Measurements from ENCODE around the gene LHCGR.
"Not testable (repeated sequence)": the region's sequence is repeated elsewhere in the genome, so short reads cannot be mapped to it uniquely, and the experiment has no call there.

The LHCGR gene

GRCh38 chr2:48709096-48710034, 46.2 kb downstream of the LHCGR start:
- no peak for DNase-seq (ENCODE audit: low read depth in 2 of 2)

GRCh38 chr2:48707466-48707865, 48.1 kb downstream of the LHCGR start:
- no peak for DNase-seq (ENCODE audit: low read depth in 2 of 2)

GRCh38 chr2:48703621-48704020, 51.9 kb downstream of the LHCGR start:
- DNase-seq (ENCODE audit: low read depth in 2 of 2) = not testable (repeated sequence)

GRCh38 chr2:48699348-48699930, 56.1 kb downstream of the LHCGR start:
- no peak for DNase-seq (ENCODE audit: low read depth in 2 of 2)

GRCh38 chr2:48696881-48697280, 58.6 kb downstream of the LHCGR start:
- no peak for DNase-seq (ENCODE audit: low read depth in 2 of 2)

- no peak for DNase-seq (ENCODE audit: low read depth in 2 of 2)
Observed at GRCh38 chr2:48695991-48696390, 59.5 kb downstream of the LHCGR start.

GRCh38 chr2:48694149-48694548, 61.4 kb downstream of the LHCGR start:
- no peak for DNase-seq (ENCODE audit: low read depth in 2 of 2)

- DNase-seq (ENCODE audit: low read depth in 2 of 2) = no peak
Observed at GRCh38 chr2:48693645-48694044, 61.9 kb downstream of the LHCGR start.

- no peak for DNase-seq (ENCODE audit: low read depth in 2 of 2)
Observed at GRCh38 chr2:48693066-48693465, 62.5 kb downstream of the LHCGR start.

- DNase-seq (ENCODE audit: low read depth in 2 of 2) = no peak
Observed at GRCh38 chr2:48691935-48692691, 63.4 kb downstream of the LHCGR start.

GRCh38 chr2:48685126-48685525, 70.4 kb downstream of the LHCGR start:
- DNase-seq (ENCODE audit: low read depth in 2 of 2) = no peak

GRCh38 chr2:48677450-48677849, 78.1 kb downstream of the LHCGR start:
- no peak for DNase-seq (ENCODE audit: low read depth in 2 of 2)

GRCh38 chr2:48674933-48675332, 80.6 kb downstream of the LHCGR start:
- no peak for DNase-seq (ENCODE audit: low read depth in 2 of 2)

- no peak for DNase-seq (ENCODE audit: low read depth in 2 of 2)
Observed at GRCh38 chr2:48673581-48673980, 81.9 kb downstream of the LHCGR start.

- no peak for DNase-seq (ENCODE audit: low read depth in 2 of 2)
Observed at GRCh38 chr2:48668992-48669391, 86.5 kb downstream of the LHCGR start.

GRCh38 chr2:48651158-48651790, 104.2 kb downstream of the LHCGR start:
- no peak for DNase-seq (ENCODE audit: low read depth in 2 of 2)

GRCh38 chr2:48638261-48638660, 117.3 kb downstream of the LHCGR start:
- no peak for DNase-seq (ENCODE audit: low read depth in 2 of 2)
